HG03060 (cell line): ENCODE data around the gene ATP6V0B.

ENCODE experiments used
- ATAC-seq: cut with Tn5 transposase; IDR thresholded peaks from one replicate; pipeline ENCODE4 v1.9.1; 2021; ENCODE audit warnings: low read depth, moderate number of reproducible peaks; ENCODE audit not compliant: unreplicated experiment

The ATP6V0B gene

GRCh38 chr1:43974443-43975248, at the start of gene ATP6V0B:
Gene ATP6V0B, plus strand, starts transcription at chr1:43974960. Its CDS starts 81 bp downstream, at chr1:43975041.
- peak; percentile 44 for ATAC-seq

GRCh38 chr1:43925846-43926245, 48.9 kb upstream of the ATP6V0B start:
- no peak for ATAC-seq

- no peak for ATAC-seq
These were observed 44.4 kb upstream of the ATP6V0B start for GRCh38 chr1:43930168-43930948.

GRCh38 chr1:43930949-43931275, 43.8 kb upstream of the ATP6V0B start:
- ATAC-seq, result no peak

- no peak for ATAC-seq
These were observed 42.8 kb upstream of the ATP6V0B start for GRCh38 chr1:43931711-43932660.

GRCh38 chr1:43932786-43933385, 41.9 kb upstream of the ATP6V0B start:
- no peak for ATAC-seq

GRCh38 chr1:43933386-43934100, 41.2 kb upstream of the ATP6V0B start, which contains the start of gene ARTN:
Gene ARTN, plus strand, starts transcription at chr1:43933801. Its CDS starts 1,856 bp downstream, at chr1:43935657.
- no peak for ATAC-seq

- no peak for ATAC-seq
These were observed 40.4 kb upstream of the ATP6V0B start for GRCh38 chr1:43934101-43934985.

- no peak for ATAC-seq
These were observed 39.8 kb upstream of the ATP6V0B start for GRCh38 chr1:43934986-43935324.

- ATAC-seq, result no peak
These were observed 38.9 kb upstream of the ATP6V0B start for GRCh38 chr1:43935711-43936427.

GRCh38 chr1:43936431-43937151, 38.2 kb upstream of the ATP6V0B start:
- ATAC-seq, result no peak

- no peak for ATAC-seq
These were observed 37.4 kb upstream of the ATP6V0B start for GRCh38 chr1:43937179-43937865.

- no peak for ATAC-seq
These were observed 36.4 kb upstream of the ATP6V0B start for GRCh38 chr1:43938383-43938782.

GRCh38 chr1:43938892-43939587, 35.7 kb upstream of the ATP6V0B start:
- no peak for ATAC-seq

GRCh38 chr1:43942411-43942810, 32.3 kb upstream of the ATP6V0B start:
- no peak for ATAC-seq

GRCh38 chr1:43944860-43945259, 29.9 kb upstream of the ATP6V0B start:
- no peak for ATAC-seq
